Ovary (tissue), 9 donors: ENCODE measurements around the gene CDK7. TPM values are rescaled to one million over a fixed set of nuclear protein-coding genes. Genes with fewer than 3 reads are reported as not detected.

Experiments used
- DNase-seq, 5 donors: peaks; one replicate each; pipeline ENCODE4 v3.0.0-alpha.2; 2019 to 2020
- H3K27ac ChIP-seq, 2 donors: fragments of 200-600 bp; one replicate each; pipeline versions ENCODE4 v1.5.1 to v1.8.0; 2019 to 2022
- H3K27me3 ChIP-seq: fragments of 200-600 bp; one replicate; pipeline ENCODE4 v1.8.0; 2022
- H3K36me3 ChIP-seq: fragments of 200-600 bp; sonication (generic); one replicate; pipeline ENCODE4 v1.5.1; 2019
- H3K4me1 ChIP-seq: one replicate; pipeline ENCODE4 v1.8.1; 2013; ENCODE audit warnings: mild to moderate bottlenecking, moderate library complexity; ENCODE audit not compliant: insufficient read depth
- H3K4me3 ChIP-seq: fragments of 200-600 bp; sonication (generic); one replicate; pipeline ENCODE4 v1.5.1; 2017
- H3K9me3 ChIP-seq, 2 donors: fragments of 200-600 bp in 1 of 2; sonication (generic) in 1 of 2; one replicate each; pipeline versions ENCODE4 v1.5.1 to v1.8.1; 2013 to 2019; ENCODE audit warnings: mild to moderate bottlenecking in 1 of 2, moderate library complexity in 1 of 2
- EP300 ChIP-seq: sonication (generic); formaldehyde crosslinking; IDR thresholded peaks from one replicate; pipeline ENCODE4 v1.6.1; 2017; ENCODE audit warnings: antibody characterized with exemption
- POLR2A ChIP-seq: fragments of 450-650 bp; IDR thresholded peaks from one replicate; pipeline ENCODE4 v1.6.1; 2017; ENCODE audit warnings: antibody characterized with exemption, mild to moderate bottlenecking, moderate library complexity
- WGBS, 3 donors: extraction: QIAGEN DNeasy Blood & Tissue Kit in 1 of 3; methylation state at CpG; one replicate each; pipeline versions ENCODE4 v1.1.5 to v1.1.7; 2013 to 2017; 5-methylcytosine and 5-hydroxymethylcytosine counted together
- intact Hi-C, 4 donors: fragments of 100-400 bp; cut with DNase I; formaldehyde crosslinking; loops; one replicate each; pipeline versions ENCODE4 v1.11.0 to v1.15.1; 2022 to 2023
- polyA plus RNA-seq, 2 donors: library from polyadenylated mRNA; stranded (reverse); fragments of 200-250 nt in 1 of 2; fragments of 350-450 nt in 1 of 2; fragmentation: Illumina TruSeq in 1 of 2; extraction: RNeasy Lipid Tissue Mini Kit (QIAGEN cat#74804) in 1 of 2; gene quantifications; one replicate each; pipeline ENCODE4 v1.2.3, GENCODE V29; 2013 to 2014
- total RNA-seq, 7 donors: library from RNA; depleted of rRNA in 2 of 7; stranded (reverse); fragments of >200 nt in 2 of 7; fragmentation: NEBNext Ultra II Directional in 3 of 7; extraction: Animal tissue kit (Norgen Biotek cat#: 25700) in 3 of 7; gene quantifications; one replicate each; pipeline versions ENCODE4 v1.1.0 to v1.2.4, GENCODE V29; 2016 to 2023
- TF ChIP-seq, protein P1 (sequence below), 3 donors: fragments of 450-650 bp in 2 of 3; fragments of 200-600 bp in 1 of 3; IDR thresholded peaks; one replicate each; pipeline versions ENCODE4 v1.5.1 to v1.8.0; 2016 to 2022; ENCODE audit warnings: antibody characterized with exemption in 3 of 3, mild to moderate bottlenecking in 1 of 3
- donor health status: DM: no; HTN: no; CAD: no; lungs with moderate emphysema.
- donor health status: DM: no; HTN: no; CAD: no.
- donor health status: Bipolar disorder and iron deficiency.
- donor health status: DM: yes; HTN: yes; CAD: no.
- donor health status: DM: no; HTN: no; CAD: no.
- donor health status: DM: yes; HTN: yes; CAD: no.

The CDK7 gene
- total and polyA plus RNA-seq, 9 donors = 8.3 to 20.1 (median 16.7) TPM

- Histone ChIP-seq H3K4me3 (peak within 1 kb of the TSS; percentile 64), H3K27me3 (no peaks in the 10 kb centered on the region), H3K36me3 (no peaks in the 10 kb centered on the region), H3K4me1 (peaks cover 3% of the 10 kb centered on the region), H3K27ac (peak within 1 kb of the TSS in 1 of 2 donors; percentile 50), H3K9me3 (peaks cover 0 to 4% of the 10 kb centered on the region in 2 donors)
- intact Hi-C loops = no loop called here
- TF ChIP-seq, protein P1, sequence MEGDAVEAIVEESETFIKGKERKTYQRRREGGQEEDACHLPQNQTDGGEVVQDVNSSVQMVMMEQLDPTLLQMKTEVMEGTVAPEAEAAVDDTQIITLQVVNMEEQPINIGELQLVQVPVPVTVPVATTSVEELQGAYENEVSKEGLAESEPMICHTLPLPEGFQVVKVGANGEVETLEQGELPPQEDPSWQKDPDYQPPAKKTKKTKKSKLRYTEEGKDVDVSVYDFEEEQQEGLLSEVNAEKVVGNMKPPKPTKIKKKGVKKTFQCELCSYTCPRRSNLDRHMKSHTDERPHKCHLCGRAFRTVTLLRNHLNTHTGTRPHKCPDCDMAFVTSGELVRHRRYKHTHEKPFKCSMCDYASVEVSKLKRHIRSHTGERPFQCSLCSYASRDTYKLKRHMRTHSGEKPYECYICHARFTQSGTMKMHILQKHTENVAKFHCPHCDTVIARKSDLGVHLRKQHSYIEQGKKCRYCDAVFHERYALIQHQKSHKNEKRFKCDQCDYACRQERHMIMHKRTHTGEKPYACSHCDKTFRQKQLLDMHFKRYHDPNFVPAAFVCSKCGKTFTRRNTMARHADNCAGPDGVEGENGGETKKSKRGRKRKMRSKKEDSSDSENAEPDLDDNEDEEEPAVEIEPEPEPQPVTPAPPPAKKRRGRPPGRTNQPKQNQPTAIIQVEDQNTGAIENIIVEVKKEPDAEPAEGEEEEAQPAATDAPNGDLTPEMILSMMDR (IDR thresholded peaks at IDR 0.05) = no peak
- TF ChIP-seq EP300 = no peak
- peak; percentile 34 for TF ChIP-seq POLR2A
- 0 to 1% (median 1%) methylated on average over 55 of the region's 55 CpGs for WGBS, 3 donors
- peak; percentile 85 to 92 (median 91) for DNase-seq
Observed at GRCh38 chr5:69189162-69190086, 45.3 kb upstream of the CDK7 start, which contains the start of gene CENPH. Gene CENPH, plus strand, starts transcription at chr5:69189583. Its CDS starts 52 bp downstream, at chr5:69189635.

- intact Hi-C loops = no loop called here
- no peaks in the 10 kb centered on the region for H3K27me3 ChIP-seq
- TF ChIP-seq POLR2A = no peak
- TF ChIP-seq EP300 = no peak
- TF ChIP-seq, protein P1 (IDR thresholded peaks at IDR 0.05) = no peak
- DNase-seq = no peak
- H3K4me3 ChIP-seq = no peak overlapping the region
- WGBS, 3 donors = 79 to 90% (median 88%) methylated on average over 1 of the region's 1 CpG
- H3K27ac ChIP-seq = no peak overlapping the region
- H3K36me3 ChIP-seq = no peaks in the 10 kb centered on the region
- H3K9me3 ChIP-seq = no peaks in the 10 kb centered on the region
- no peaks in the 10 kb centered on the region for H3K4me1 ChIP-seq
Observed at GRCh38 chr5:69202497-69202896, 32.2 kb upstream of the CDK7 start.

- Histone ChIP-seq H3K4me3 (no peak overlapping the region), H3K27ac (no peak overlapping the region), H3K27me3 (no peaks in the 10 kb centered on the region), H3K9me3 (no peaks in the 10 kb centered on the region), H3K36me3 (no peaks in the 10 kb centered on the region), H3K4me1 (no peaks in the 10 kb centered on the region)
- intact Hi-C loops = loop anchor here in 1 of 4 donors (5.0 kb wide), 1 partner anchor 1454 kb away; no protein-coding TSS in a partner anchor
- WGBS, 3 donors = 94 to 95% (median 95%) methylated on average over 5 of the region's 5 CpGs
- DNase-seq = no peak
- no peak for TF ChIP-seq POLR2A
- no peak for TF ChIP-seq EP300
- TF ChIP-seq, protein P1 (IDR thresholded peaks at IDR 0.05) = no peak
Observed at GRCh38 chr5:69206528-69207190, 28.0 kb upstream of the CDK7 start.

GRCh38 chr5:69209602-69210001 lies 25.1 kb upstream of the CDK7 start:
- Histone ChIP-seq H3K9me3 (no peaks in the 10 kb centered on the region), H3K27ac (no peak overlapping the region), H3K4me1 (no peaks in the 10 kb centered on the region), H3K36me3 (no peaks in the 10 kb centered on the region), H3K27me3 (no peaks in the 10 kb centered on the region), H3K4me3 (no peak overlapping the region)
- TF ChIP-seq, protein P1 (IDR thresholded peaks at IDR 0.05) = no peak
- TF ChIP-seq POLR2A (no peak), EP300 (no peak)
- intact Hi-C loops = loop anchor here in 1 of 4 donors (5.0 kb wide), 1 partner anchor 1457 kb away; no protein-coding TSS in a partner anchor
- 32 to 49% (median 33%) methylated on average over 2 of the region's 2 CpGs for WGBS, 3 donors
- DNase-seq = no peak
